NCI-H2227 treated with DMSO at 0.1 percent for 48 hours (cell line): ENCODE data around the gene C6orf15.

Experiments used
- DNase-seq: peaks from one replicate; lab custom pipeline; 2025; lab: John Stamatoyannopoulos, UW

C6orf15 gene

DNA sequence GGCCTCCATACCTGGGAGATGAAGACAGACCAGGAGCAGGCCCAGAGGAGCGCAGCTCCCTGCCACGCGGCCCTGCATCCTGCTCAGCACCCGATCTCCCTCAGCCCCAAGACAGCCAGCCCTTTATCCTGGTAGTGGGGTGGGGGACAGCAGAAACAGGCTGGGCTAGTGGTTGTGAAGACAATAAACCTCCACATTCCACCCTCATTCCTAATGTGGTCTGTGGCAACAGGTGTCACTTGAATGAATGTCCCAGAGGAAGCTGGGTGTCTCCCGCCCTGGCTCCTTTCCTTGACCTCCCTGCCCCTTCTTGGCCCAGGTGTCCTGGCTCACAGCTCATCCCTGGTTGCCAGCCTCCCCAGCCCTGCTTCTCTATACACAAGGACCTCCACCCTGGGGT is at the start of gene C6orf15:
Gene C6orf15, minus strand, starts transcription at position 98 of the 400 bp plus-strand sequence. Its CDS starts 20 bp downstream, at position 78.
- no peak for DNase-seq

DNA sequence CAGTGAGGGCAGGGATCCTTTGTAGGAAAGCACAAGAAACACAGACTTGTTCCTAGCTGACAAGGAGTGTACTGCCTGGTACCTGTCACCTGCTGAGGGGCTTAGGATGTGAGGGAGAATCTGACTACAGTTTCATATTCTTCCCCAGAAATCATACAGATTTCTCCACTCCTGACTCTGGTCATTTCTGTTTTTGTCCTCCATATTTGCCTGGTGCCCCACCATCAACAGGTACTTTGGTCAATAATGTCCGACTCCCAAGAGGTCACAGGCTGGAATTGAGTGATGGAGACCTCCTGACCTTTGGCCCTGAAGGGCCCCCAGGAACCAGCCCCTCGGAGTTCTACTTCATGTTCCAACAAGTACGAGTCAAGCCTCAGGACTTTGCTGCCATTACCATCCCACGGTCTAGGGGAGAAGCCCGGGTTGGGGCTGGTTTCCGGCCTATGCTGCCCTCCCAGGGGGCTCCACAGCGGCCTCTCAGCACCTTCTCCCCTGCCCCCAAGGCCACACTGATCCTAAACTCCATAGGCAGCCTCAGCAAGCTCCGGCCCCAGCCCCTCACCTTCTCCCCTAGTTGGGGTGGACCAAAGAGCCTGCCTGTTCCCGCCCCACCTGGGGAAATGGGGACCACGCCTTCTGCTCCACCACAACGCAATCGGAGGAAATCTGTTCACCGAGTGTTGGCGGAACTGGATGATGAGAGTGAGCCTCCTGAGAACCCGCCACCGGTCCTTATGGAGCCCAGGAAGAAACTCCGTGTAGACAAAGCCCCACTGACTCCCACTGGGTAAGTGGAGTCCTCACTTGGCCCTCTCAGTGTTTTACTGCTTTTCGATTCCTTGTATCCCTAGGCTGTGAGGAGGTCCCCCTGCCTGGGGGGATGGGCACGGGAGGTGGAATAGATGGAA is 49.1 kb upstream of the C6orf15 start:
- no peak for DNase-seq

DNA sequence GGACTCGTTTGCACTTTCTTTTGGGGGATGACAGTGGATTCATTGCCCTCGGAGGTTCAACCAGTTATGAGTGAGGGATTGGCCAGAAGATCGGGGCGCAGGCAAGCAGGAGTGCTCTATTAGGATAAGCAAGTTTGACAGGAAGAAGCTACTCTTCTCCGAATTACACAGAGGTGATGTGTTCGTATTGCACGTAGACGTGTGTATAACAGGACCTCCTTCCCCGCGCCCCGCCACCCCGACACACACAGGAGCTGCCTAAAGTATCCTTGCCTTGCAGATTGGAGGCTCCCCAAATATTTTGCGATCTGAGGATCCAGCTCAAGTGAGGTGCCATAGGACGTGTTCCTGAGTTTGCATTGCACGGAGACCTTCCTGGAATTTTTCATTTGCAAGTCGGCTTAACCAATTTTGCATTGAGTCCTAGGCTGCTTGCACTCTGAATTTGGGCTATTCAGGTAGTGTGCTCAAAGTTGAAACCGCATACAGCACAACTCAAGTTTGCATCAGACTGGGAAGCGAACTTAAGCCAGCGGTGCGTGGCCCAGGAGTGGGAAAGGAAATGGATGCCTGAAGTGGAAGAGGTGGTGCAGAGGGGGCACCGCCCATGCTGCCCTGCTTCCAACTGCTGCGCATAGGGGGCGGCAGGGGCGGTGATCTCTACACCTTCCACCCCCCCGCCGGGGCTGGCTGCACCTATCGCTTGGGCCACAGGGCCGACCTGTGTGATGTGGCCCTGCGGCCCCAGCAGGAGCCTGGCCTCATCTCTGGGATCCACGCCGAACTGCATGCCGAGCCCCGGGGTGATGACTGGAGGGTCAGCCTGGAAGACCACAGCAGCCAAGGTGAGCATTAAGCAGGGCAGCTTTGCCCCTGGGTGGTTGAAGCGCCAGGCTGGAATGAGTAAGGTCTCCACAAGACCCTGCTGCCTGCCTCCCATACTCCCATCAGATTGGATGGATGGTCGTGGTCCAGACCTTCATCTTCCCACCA is 46.8 kb upstream of the C6orf15 start:
- DNase-seq = no peak

DNA sequence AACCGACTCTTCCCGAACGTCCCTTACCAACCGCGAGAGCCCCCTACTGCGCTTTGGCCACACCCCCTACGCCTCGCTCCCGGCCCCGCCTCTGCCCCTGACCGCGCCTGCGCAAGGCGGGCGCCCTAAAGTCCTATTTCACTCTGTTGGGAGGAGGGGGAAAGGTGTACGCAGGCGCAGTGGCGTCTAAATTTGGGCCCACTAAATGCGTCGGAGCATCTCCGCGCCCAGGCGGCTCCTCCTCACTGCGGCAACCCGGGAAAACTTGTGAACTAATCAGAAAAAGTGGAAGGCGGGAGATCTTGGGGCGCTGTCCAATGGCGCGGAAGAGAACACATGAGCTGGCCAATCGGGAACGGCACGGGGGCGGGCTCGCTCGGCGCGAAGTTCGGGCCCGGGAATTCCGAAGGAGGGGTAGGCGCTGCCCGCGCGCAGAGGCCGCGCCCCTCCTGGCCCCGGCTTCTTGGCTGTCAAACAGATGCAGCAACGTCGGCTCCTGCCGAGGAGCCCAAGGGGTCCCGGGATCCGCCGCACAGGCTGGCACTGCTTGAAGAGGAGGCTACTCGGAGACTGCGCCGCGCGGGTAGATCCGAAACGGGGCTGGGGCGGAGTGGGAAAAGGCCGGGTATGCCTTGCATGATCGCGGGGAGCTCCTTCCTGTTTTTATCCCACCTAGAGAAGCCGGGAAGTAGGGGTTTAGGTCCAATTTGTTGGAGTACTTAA is 45.9 kb upstream of the C6orf15 start, which contains the start of gene TCF19:
Gene TCF19, plus strand, starts transcription at position 450 of the 723 bp plus-strand sequence. CDS start 881 bp downstream, outside the sequence.
- DNase-seq = peak; percentile 98

DNA sequence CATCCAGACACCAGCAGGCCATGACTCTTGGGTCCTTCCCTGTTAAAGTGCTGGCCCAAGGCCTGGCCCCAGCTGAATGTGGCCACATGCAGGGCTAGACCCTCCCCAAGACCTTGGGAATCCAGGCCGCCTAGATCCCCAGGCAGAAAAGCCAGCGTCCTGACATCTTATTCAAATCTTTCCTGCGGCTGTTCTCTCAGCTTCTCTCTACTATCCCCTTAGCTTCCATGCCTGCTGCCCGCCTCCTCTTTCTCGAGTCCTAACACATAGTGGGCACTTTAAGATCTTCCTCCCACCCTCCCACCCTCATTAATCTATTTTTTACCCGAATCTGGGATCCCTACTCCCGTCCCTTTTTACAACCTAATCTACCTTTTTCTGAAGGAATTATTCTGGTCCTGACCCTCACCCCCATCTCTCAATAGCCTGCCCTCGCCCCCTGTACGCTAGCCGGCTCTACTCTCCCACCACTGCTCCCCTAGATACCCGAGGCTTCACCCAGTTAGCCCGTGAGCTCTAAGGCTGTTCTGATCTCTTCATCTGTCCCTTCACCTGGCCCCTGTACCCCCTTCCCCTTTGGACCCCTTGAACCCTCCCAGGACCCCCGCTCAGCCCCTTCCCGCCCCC is 45.3 kb upstream of the C6orf15 start, which contains the start of gene CCHCR1:
Gene CCHCR1, minus strand, starts transcription at position 290 of the 627 bp plus-strand sequence. Its CDS starts 202 bp downstream, at position 88.
- DNase-seq = no peak

DNA sequence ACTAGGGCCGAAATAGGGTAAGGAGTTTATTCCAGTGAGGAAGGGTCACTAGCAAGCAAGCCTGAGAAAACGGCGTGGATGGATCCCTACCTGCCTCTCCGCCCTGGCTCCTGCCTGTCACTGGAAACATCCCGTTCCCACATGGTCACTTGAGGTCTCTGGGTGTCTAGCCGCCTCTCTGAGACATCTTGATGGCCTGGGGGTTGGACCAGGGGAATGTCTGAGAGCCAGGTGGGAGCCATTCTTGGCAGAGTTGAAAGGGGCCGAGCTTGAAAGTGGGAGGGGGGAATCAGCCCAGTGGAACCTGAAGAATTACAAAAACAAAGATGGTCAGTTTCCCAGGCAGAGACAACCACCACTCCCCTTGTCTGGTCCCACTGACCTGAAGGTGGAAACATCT is 44.3 kb upstream of the C6orf15 start:
- no peak for DNase-seq

DNA sequence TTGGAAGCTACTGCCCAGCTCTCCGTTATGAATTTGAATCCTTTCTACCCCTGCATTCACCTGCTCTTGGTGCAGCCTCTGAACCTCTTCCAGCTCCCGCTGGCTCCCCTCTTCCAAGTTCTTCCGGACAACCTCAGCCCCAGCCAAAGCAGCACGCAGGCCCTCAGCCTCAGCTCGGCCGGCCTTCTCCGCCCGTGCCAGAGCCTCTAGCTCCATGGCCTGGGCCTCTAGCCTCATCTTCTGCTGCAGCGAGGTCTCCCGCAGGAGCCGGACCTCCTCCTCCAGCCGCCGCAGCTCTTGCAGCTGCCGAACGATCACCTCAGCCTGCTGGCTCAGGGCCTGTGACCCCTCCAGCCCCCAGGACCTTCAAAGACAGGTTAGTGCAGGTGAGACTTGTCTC is 42.1 kb upstream of the C6orf15 start:
- no peak for DNase-seq

DNA sequence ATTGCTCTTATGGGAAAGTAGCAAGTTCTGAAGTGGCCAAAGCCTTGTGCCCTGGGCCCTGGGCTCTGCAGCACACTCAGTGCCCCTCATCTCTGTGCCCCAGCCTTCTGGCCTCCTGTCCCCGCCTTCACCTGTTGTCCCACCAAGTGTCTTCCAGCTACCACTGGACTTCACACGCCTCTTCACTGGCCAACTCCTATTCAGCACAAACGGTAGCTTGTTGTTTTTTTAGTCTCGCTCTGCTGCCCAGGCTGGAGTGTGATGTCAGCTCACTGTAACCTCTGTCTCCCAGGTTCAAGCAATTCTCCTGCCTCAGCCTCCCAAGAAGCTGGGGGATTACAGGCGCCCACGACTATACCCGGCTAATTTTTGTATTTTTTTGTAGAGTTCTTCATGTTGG is 40.4 kb upstream of the C6orf15 start:
- no peak for DNase-seq

DNA sequence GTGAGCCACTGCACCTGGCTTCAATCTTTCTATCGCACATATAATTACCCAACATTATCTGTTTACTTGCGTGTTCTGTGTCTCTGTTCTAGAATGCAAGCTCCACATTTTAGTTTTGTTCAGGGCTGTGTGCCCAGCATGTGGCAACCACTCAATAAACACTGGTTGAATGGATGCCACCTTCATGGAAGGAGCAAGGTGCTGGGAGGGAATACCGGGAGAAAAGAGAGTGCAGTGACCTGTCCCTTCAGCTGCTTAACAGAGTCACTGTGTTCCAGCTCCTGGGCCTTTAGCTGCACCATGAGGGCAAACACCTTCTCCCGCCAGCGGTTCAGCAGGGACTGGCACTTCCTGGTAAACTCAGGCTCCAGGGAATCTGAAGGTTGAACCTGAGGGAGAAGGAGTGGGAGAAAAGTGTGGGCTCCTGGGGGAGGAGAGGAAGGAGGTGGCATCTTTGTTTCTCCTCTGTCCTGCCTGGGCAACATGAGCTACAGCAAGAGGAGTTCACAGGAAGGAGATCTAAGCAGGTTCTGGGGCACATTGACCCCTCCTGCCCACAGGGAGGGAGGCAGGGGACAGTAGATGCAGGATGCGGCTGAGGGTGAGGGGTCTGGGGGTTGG is 37.6 kb upstream of the C6orf15 start:
- DNase-seq = no peak

DNA sequence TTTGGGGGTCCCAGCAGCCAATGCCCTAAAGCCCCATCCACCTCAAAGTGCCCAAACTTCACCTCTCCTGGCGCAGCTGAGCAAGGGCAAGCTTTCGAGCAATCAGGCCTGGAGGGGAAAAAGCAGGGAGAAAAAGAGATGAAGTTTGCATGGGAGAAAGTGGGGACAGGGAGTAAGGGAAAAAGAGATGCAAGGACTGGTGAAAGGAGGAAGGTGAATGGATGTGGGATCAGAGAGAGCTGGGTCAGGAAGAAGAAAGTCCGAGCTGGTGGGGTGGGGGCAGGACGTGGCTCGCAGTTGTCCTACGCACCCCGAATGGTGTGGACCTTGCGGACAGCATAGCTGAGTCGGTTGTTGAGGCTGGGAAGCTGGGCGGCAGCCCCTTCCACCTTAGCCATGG is 33.0 kb upstream of the C6orf15 start:
- DNase-seq = no peak

DNA sequence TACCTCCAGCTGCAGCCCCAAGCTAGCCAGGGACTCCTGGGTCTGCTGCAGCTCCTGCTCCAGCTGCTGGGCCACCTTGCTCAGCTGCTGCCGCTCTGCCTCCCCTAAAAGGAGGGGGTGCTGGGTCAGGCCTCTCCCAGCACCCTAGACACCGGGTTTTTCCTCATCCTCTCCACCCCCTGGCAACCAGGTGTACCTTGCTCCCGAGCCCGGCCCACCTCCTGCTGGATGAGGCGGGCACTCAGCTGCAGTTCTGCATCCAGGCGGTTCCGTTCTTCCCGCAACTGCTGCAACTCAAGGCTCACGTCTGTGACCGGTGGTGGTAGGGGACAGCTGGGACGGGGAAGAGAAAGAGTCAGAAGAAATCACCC is 32.6 kb upstream of the C6orf15 start:
- DNase-seq = no peak

DNA sequence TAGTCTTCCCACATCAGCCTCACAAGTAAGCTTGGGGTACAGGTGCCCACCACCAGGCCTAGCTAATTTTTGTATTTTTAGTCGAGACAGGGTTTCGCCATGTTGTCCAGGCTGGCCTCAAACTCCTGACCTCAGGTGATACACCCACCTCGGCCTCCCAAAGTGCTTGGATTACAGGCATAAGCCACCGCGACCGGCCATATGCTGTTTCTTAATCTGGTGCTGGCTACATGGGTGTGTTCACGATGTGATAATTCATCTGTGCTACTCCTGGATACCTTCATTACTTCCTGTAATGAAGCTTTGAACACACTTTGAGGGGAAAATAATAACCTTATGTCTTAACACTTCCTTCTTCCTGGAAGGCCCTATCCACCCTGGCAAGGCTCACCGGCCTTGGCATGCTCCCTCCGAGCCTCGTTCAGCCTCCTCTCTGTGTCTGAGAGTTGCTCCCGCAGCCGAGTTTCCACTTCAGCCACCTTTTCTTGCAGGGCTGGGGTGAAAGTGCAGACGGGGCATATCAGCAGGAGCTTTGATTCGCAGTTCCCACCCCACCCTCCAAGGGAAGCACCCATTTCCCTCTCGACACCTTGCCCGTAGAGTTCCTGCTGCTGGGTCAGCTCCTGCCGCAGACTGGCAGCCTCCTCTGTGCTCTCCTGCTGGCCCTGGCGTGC is 32.1 kb upstream of the C6orf15 start:
- no peak for DNase-seq

DNA sequence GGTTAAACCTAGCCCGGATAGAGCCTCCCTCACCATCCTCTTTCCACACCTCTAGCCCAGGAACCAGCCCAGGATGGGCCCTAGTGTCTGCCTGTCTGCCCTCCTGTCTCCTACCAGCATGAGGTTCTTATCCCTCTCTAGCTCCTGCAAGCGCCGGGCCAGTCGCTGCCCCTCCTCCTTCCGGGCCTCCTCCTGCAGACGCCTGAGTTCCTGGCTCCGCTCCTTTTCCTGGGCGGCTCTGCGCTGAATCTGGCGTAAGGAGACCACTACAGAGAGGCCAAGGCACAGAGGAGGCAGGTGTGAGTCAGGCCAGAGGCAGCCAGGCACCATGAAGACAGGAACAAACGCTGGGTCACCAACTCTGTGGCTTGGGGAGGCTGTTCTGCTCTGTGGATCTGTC is 30.8 kb upstream of the C6orf15 start:
- peak; percentile 38 for DNase-seq

DNA sequence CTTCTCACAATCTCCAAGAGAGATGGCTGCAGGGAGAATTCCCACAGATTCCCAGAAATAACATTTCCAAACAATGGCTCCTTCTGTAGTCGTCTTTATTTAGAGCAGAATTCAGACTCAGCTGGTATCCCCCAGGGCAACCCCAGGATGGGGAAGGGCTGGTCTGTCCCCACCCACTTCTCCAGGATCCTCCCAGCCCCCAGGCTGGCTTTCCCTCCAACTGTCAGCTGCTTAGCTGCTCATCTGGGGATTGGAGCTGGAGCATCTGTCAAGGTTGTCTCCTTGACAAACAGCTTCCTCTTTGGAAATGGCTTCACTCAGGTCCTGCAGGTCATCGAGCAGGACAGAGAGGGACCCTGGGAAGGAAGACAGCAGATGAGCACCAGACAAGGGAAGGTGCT is 30.0 kb upstream of the C6orf15 start:
- no peak for DNase-seq

DNA sequence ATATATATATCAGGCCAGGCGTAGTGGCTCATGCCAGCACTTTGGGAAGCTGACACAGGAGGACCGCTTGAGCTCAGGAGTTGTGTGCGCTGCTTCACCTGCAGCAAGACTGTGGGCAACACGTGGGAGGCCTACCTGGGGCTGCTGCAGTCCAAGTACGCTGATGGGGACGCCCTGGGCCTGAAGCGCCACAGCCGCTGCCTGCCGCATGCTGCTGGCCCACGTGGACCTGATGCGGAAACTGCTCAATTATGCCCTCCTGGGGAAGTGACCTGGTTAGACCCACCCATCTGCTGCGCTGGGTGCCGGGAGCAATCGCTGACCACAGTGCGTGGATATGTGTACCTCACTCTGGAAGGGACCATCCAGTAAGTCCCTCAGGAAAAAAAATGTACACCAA is 28.3 kb upstream of the C6orf15 start:
- DNase-seq = no peak

DNA sequence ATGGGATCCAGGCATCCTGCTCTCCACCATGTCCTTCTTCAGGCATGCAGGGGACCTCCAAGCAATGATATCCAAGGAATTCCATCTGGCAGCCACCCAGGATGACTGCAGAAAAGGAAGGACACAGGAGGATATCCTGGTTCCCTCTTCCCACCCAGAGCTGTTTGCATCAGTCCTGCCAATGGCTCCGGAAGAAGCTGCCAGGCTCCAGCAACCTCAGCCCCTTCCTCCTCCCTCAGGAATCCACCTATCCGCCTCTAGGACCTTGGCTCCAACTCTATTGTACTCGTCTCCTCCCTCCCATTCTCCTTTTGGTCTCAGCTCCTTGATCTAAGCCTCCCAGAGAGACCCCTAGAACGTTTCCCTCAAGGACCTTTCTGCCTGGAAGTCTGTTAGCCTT is 27.2 kb upstream of the C6orf15 start:
- DNase-seq = no peak

DNA sequence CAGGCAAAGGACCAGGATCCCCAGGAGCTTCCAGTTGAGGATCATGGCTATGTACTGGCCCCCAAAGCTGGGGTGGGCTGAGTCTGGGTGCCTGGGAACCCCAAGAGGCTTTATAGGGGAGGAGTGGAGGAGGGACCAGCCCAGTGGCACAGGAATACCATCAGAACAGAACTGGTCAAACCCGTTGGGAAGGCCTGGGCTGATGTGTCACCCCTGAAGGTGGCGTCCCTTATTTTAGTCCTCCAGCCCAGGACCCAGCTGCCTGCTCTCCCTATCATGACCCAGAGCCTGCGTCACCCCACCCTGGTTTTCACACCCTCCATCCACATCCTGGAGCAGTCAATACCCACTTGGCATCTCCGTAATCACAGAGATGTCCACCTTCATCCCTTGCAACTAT is 26.6 kb upstream of the C6orf15 start, which contains the start of gene PSORS1C2:
Gene PSORS1C2, minus strand, starts transcription at position 85 of the 400 bp plus-strand sequence. Its CDS starts 40 bp downstream, at position 45.
- no peak for DNase-seq

DNA sequence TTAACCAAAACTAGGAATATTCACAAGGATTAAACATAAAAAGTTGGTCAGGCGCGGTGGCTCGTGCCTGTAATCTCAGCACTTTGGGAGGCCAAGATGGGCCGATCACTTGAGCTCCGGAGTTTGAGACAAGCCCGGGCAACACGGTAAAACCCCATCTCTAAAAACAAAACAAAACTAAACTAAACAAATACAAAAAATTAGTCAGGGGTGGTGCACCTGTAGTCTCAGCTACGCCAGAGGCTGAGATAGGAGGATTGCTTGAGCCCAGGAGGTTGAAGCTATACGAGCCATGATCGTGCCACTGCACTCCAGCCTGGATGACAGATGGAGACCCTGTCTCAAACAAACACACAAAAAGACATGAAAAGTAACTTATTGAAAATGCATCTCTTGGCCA is 23.3 kb upstream of the C6orf15 start:
- no peak for DNase-seq

DNA sequence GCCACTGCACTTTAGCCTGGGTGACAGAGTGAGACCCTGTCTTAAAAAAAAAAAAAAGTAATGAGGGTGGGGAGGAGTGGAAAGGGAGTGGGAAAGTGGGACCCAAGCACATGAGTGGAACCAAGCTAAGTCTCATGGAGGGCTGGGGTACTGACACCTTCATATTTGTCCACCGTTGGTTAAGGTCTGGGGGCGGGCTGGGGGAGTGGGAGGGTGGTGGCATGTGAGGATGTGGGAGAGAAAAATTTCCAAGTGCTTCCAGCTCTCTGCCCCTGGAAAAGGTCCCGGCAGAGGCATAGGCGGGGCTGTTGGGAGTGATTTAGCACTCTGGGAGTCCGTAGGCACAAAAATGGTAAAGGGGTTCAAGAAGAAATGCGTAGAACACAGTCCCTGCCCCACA is 20.4 kb upstream of the C6orf15 start:
- no peak for DNase-seq

DNA sequence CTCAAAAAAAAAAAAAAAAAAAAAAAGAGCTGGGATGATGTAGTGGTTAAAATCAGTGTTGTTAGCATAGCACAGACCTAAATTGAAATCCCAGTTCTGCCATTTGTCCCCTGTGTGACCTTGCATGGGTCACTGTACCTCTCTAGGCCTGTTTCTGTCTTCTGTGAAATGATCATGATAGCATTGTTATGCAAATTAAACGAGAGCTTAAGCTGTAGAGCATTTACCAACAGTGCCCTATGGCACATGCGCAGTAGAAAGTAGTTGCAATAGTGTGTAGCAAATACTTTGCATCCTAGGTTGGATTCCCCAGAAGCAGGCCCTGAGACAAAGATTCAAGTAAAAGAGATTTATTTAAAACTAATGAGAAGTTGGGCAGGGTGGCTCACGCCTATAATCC is 19.2 kb upstream of the C6orf15 start:
- no peak for DNase-seq
